ENCODE results near the gene ARG2. TPM values are rescaled to one million over a fixed set of nuclear protein-coding genes. Genes with fewer than 3 reads are reported as not detected.
A peak's percentile ranks its signal among the peaks of the same experiment; 100 is the strongest.

The ARG2 gene
- total and polyA plus RNA-seq, 9 of the 15 experiments (the other 6 are each of a cell fraction or from before 2014, with no cell fraction given), result 6.2 to 75.0 (median 17.8) TPM

- no peak for TF ChIP-seq TCFL5 (CRISPR knock-in tag; conservative IDR thresholded peaks at IDR 0.05)
- no peak for TF ChIP-seq OTX1 (CRISPR knock-in tag; IDR thresholded peaks at IDR 0.05)
- TF ChIP-seq HEY1 (CRISPR knock-in tag; IDR thresholded peaks at IDR 0.05; ENCODE audit: borderline replicate concordance), result no peak
- no peak for TF ChIP-seq ZNF507 (tag; conservative IDR thresholded peaks at IDR 0.05)
- TF ChIP-seq BRF1 (IDR thresholded peaks at IDR 0.05; ENCODE audit: borderline replicate concordance, extremely low read depth, insufficient read length), result no peak
- no peak for TF ChIP-seq ZFP30 (CRISPR knock-in tag; IDR thresholded peaks at IDR 0.05; ENCODE audit: borderline replicate concordance)
- TF ChIP-seq ZC3H8 (IDR thresholded peaks at IDR 0.05), result no peak
- TF ChIP-seq ARID2 (IDR thresholded peaks at IDR 0.05), result no peak
- TF ChIP-seq NR1H2 (CRISPR knock-in tag; IDR thresholded peaks at IDR 0.05), result no peak
- TF ChIP-seq TGIF2 (CRISPR knock-in tag; IDR thresholded peaks at IDR 0.05), result no peak
- no peak for TF ChIP-seq RBM17 (IDR thresholded peaks at IDR 0.05; ENCODE audit: borderline replicate concordance, low read depth, low read length)
- peak; percentile 34; the same call in 1 of the 2 replicates for TF ChIP-seq CREB1 (IDR thresholded peaks at IDR 0.05)
- TF ChIP-seq CREB1 (CRISPR knock-in tag; IDR thresholded peaks at IDR 0.05), result no peak
- TF ChIP-seq LCOR (CRISPR knock-in tag; IDR thresholded peaks at IDR 0.05), result no peak
- TF ChIP-seq PYGO2 (tag; IDR thresholded peaks at IDR 0.05), result no peak
- no peak for TF ChIP-seq ETV5 (CRISPR knock-in tag; IDR thresholded peaks at IDR 0.05; ENCODE audit: low read depth)
- no peak for TF ChIP-seq SMARCE1 (IDR thresholded peaks at IDR 0.05)
- TF ChIP-seq ZNF282 (CRISPR knock-in tag; IDR thresholded peaks at IDR 0.05), result no peak
- TF ChIP-seq ZNF764 (CRISPR knock-in tag; IDR thresholded peaks at IDR 0.05; ENCODE audit: low read depth), result no peak
- TF ChIP-seq POLR2A (conservative IDR thresholded peaks at IDR 0.05), result peak; percentile 77
- no peak for TF ChIP-seq RHOXF2B (CRISPR knock-in tag; conservative IDR thresholded peaks at IDR 0.05)
- no peak for TF ChIP-seq NR3C1 (CRISPR knock-in tag; IDR thresholded peaks at IDR 0.05)
- TF ChIP-seq MXI1 (IDR thresholded peaks at IDR 0.05; ENCODE audit: low read depth, low read length), result no peak
- no peak for TF ChIP-seq HNRNPL (IDR thresholded peaks at IDR 0.05; ENCODE audit: low read depth, low read length)
- no peak for TF ChIP-seq CBFA2T2 (conservative IDR thresholded peaks at IDR 0.05)
- no peak for TF ChIP-seq NFYB (IDR thresholded peaks at IDR 0.05; ENCODE audit: extremely low read depth, insufficient read length)
- TF ChIP-seq SRSF3 (IDR thresholded peaks at IDR 0.05; ENCODE audit: insufficient read depth, low read length), result no peak
- TF ChIP-seq ZNF384 (IDR thresholded peaks at IDR 0.05; ENCODE audit: low read depth, low read length), result no peak
- 0 out of 2 replicates have a peak, but pooled peaks have one; percentile 3 for TF ChIP-seq ZNF592 (IDR thresholded peaks at IDR 0.05)
- no peak for TF ChIP-seq MTA2 (IDR thresholded peaks at IDR 0.05; ENCODE audit: low read depth)
These were observed 54.9 kb downstream of the ARG2 start, which contains the start of gene VTI1B (continued) for GRCh38 chr14:67674480-67675218.
